Measurements from ENCODE around the gene CPAMD8. TPM values are rescaled to one million over a fixed set of nuclear protein-coding genes. Genes with fewer than 3 reads are reported as not detected.
A peak's percentile ranks its signal among the peaks of the same experiment; 100 is the strongest.
"Not testable (repeated sequence)": the region's sequence is repeated elsewhere in the genome, so short reads cannot be mapped to it uniquely, and the experiment has no call there.

The CPAMD8 gene
- polyA plus RNA-seq, 3 donors: 34.1 to 55.6 (median 44.2) TPM

DNA sequence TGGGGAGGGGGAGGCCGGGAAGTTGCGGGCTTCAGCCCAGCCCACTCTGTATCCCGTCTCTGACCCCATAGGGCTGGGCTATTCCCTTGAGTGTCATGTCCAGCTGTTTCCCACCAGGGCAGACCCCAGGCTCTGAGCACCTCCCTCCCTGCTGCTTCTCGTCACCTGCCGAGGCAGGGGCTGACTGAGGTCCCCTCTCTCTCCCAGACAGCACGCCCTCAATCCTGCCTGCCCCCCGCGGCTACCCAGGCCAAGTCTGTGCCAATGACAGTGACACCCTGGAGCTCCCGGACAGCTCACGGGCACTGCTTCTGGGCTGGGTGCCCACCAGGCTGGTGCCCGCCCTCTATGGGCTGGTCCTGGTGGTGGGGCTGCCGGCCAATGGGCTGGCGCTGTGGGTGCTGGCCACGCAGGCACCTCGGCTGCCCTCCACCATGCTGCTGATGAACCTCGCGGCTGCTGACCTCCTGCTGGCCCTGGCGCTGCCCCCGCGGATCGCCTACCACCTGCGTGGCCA is 137.2 kb downstream of the CPAMD8 start:
- DNase-seq (ENCODE audit: extremely low read depth in 1 of 11, low read depth in 9 of 11, low spot score in 4 of 11): no peak

DNA sequence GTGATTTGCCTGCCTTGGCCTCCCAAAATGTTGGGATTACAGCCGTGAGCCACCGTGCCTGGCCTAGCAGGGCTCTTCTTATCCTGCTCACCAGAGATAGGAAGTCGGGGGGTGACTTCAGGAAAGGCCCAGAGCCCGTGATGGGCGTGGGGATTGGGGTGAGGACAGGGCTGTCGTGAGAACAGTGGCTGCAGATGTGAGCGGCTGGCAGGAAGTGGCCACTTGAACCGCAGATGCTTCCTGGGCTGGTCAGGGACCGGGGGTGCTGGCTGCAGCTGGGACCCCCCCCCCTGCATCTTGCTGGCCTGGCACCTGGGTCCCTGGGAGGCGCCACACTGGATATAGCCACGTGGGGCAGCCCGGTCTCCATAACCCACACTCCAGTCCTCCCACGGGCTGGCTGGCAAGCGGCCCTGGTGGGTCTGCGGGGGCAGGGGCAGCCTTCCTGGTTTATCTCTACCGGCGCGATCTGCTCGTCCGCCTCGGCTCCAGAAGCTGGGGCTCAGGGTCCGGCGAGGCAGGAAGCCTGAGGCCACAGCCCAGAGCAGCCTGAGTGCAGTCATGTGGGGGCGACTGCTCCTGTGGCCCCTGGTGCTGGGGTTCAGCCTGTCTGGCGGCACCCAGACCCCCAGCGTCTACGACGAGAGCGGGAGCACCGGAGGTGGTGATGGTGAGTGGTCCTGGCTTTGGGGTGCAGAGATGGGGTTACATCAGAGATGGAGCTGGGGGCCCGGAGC is 137.8 kb downstream of the CPAMD8 start, which contains the start of gene F2RL3:
F2RL3 (plus strand) TSS at position 371 of the 737 bp plus-strand sequence; CDS start at position 562, 191 bp downstream.
- DNase-seq (ENCODE audit: extremely low read depth in 1 of 11, low read depth in 9 of 11, low spot score in 4 of 11): peak in 2 of 11 donors; percentile 24 to 37

GRCh38 chr19:16887353-16888265 is 139.0 kb downstream of the CPAMD8 start:
- no peak for DNase-seq (ENCODE audit: extremely low read depth in 1 of 11, low read depth in 9 of 11, low spot score in 4 of 11)

DNA sequence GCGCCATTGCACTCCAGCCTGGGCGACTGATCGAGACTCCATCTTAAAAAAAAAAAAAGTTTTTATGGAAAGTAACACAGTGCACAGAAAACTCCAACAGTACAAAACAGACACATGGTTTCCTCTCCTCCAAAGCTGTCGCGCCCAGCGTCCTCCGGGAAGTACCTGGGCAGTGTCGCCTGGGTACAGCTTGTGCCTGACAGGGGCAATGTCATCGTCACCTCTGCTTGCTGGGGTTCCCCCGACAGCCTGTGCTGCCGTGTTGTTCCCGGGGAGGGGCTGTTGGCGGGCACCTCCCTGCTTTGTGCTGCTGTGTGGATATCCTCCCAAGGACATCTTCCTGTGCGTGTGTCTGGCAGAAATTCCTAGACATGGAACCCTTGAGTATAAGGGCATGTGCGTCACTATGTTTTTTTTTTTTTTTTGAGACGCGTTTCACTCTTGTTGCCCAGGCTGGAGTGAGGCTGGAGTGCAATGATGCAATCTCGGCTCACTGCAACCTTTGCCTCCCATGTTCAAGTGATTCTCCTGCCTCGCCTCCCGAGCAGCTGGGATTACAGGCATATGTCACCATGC is 140.2 kb downstream of the CPAMD8 start:
- DNase-seq (ENCODE audit: extremely low read depth in 1 of 11, low read depth in 9 of 11, low spot score in 4 of 11): peak in 2 of 11 donors; percentile 22 to 33

- no peak for DNase-seq (ENCODE audit: extremely low read depth in 1 of 11, low read depth in 9 of 11, low spot score in 4 of 11)
Measured at GRCh38 chr19:16885166-16885565, 141.4 kb downstream of the CPAMD8 start.

DNA sequence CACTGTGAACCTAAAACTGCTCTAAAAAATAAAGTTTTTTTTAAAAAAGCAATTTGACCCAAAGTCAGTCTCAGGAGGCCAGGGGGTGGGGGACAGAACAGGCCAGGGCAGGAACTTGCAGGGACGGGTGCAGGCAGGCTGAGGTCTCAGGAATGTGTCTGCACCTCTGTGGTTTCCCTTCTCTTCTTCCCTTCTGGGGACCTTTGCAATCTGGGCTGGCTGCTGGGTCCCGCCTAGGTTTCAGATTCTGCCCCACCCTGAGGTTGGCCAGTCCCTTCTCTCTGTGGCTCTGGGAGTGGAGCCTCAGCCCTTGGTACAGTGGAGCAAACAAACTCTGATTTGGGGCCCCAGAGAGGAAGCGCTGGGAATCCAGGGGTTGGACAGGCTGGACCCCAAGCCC is 143.1 kb downstream of the CPAMD8 start:
- no peak for DNase-seq (ENCODE audit: extremely low read depth in 1 of 11, low read depth in 9 of 11, low spot score in 4 of 11)

GRCh38 chr19:16882146-16882545 is 144.5 kb downstream of the CPAMD8 start:
- DNase-seq (ENCODE audit: extremely low read depth in 1 of 11, low read depth in 9 of 11, low spot score in 4 of 11): no peak

- no peak for DNase-seq (ENCODE audit: extremely low read depth in 1 of 11, low read depth in 9 of 11, low spot score in 4 of 11)
Measured at GRCh38 chr19:16880884-16881554, 145.6 kb downstream of the CPAMD8 start.

GRCh38 chr19:16878181-16878965 is 148.2 kb downstream of the CPAMD8 start:
- DNase-seq (ENCODE audit: extremely low read depth in 1 of 11, low read depth in 9 of 11, low spot score in 4 of 11): no peak

- DNase-seq (ENCODE audit: extremely low read depth in 1 of 11, low read depth in 9 of 11, low spot score in 4 of 11): no peak
Measured at GRCh38 chr19:16877581-16877980, 149.0 kb downstream of the CPAMD8 start.

GRCh38 chr19:16876904-16877361 is 149.7 kb downstream of the CPAMD8 start:
- no peak for DNase-seq (ENCODE audit: extremely low read depth in 1 of 11, low read depth in 9 of 11, low spot score in 4 of 11)

- no peak for DNase-seq (ENCODE audit: extremely low read depth in 1 of 11, low read depth in 9 of 11, low spot score in 4 of 11)
Measured at GRCh38 chr19:16875584-16876555, 150.7 kb downstream of the CPAMD8 start.

- DNase-seq (ENCODE audit: extremely low read depth in 1 of 11, low read depth in 9 of 11, low spot score in 4 of 11): not testable (repeated sequence)
Measured at GRCh38 chr19:16874978-16875299, 151.7 kb downstream of the CPAMD8 start.

DNA sequence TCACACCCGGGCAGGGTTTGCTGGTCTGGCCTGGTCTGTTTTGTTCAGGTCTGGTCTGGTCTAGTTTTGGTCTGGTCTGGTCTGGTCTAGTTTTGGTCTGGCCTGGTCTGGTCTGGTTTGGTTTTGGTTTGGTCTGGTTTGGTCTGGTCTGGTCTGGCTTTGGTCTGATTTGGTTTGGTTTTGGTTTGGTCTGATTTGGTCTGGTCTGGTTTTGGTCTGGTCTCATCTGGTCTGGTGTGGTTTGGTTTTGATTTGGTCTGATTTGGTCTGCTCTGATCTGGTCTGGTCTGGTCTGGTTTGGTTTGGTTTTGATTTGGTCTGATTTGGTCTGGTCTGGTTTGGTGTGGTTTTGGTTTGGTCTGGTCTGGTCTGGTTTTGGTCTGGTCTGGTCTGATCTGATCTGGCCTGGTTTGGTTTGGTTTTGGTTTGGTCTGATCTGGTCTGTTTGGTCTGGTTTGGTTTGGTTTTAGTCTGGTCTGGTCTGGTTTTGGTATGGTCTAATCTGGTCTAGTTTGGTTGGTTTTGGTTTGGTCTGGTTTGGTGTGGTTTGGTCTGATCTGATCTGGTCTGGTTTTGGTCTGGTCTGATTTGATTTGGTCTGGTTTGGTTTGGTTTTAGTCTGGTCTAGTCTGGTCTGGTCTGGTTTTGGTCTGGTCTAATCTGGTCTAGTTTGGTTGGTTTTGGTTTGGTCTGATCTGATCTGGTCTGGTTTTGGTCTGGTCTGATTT is 152.2 kb downstream of the CPAMD8 start:
- DNase-seq (ENCODE audit: extremely low read depth in 1 of 11, low read depth in 9 of 11, low spot score in 4 of 11): no peak

GRCh38 chr19:16873594-16873993 is 153.0 kb downstream of the CPAMD8 start:
- DNase-seq (ENCODE audit: extremely low read depth in 1 of 11, low read depth in 9 of 11, low spot score in 4 of 11): no peak

GRCh38 chr19:16872728-16873127 is 153.9 kb downstream of the CPAMD8 start:
- DNase-seq (ENCODE audit: extremely low read depth in 1 of 11, low read depth in 9 of 11, low spot score in 4 of 11): no peak

Measured in renal cortex interstitium (tissue), 11 donors.